ENCODE measurements around the gene STK24.

STK24 gene

GRCh38 chr13:98528663-98529064 is 48.2 kb downstream of the STK24 start:
- no peak for DNase-seq

GRCh38 chr13:98527526-98527925 is 49.4 kb downstream of the STK24 start:
- no peak for DNase-seq

- DNase-seq = no peak
Observed at GRCh38 chr13:98526182-98526512, 50.8 kb downstream of the STK24 start.

- DNase-seq = no peak
Observed at GRCh38 chr13:98525456-98526181, 51.3 kb downstream of the STK24 start.

GRCh38 chr13:98524793-98525192 is 52.1 kb downstream of the STK24 start:
- no peak for DNase-seq

GRCh38 chr13:98524391-98524790 is 52.5 kb downstream of the STK24 start:
- DNase-seq = no peak

- DNase-seq = no peak
Observed at GRCh38 chr13:98523455-98524102, 53.3 kb downstream of the STK24 start.

GRCh38 chr13:98522371-98522770 is 54.5 kb downstream of the STK24 start:
- DNase-seq = no peak

- DNase-seq = no peak
Observed at GRCh38 chr13:98521461-98522247, 55.3 kb downstream of the STK24 start.

- no peak for DNase-seq
Observed at GRCh38 chr13:98520674-98521449, 56.0 kb downstream of the STK24 start.

GRCh38 chr13:98519976-98520375 is 56.9 kb downstream of the STK24 start:
- no peak for DNase-seq

- no peak for DNase-seq
Observed at GRCh38 chr13:98517576-98518310, 59.2 kb downstream of the STK24 start.

- no peak for DNase-seq
Observed at GRCh38 chr13:98515818-98516465, 61.0 kb downstream of the STK24 start.

GRCh38 chr13:98514288-98514687 is 62.6 kb downstream of the STK24 start:
- DNase-seq = no peak

GRCh38 chr13:98513837-98514236 is 63.1 kb downstream of the STK24 start:
- no peak for DNase-seq

- DNase-seq = no peak
Observed at GRCh38 chr13:98512774-98513665, 63.9 kb downstream of the STK24 start.

GRCh38 chr13:98511435-98511834 is 65.5 kb downstream of the STK24 start:
- no peak for DNase-seq

GRCh38 chr13:98510156-98510509 is 66.8 kb downstream of the STK24 start:
- no peak for DNase-seq

GRCh38 chr13:98509271-98510155 is 67.4 kb downstream of the STK24 start:
- DNase-seq = no peak

- no peak for DNase-seq
Observed at GRCh38 chr13:98508685-98509084, 68.2 kb downstream of the STK24 start.

Data from NCI-H1694 (cell line).